Testis (tissue), 3 donors: ENCODE results near the gene TTLL1. TPM values are rescaled to one million over a fixed set of nuclear protein-coding genes. Genes with fewer than 3 reads are reported as not detected.
A peak's percentile ranks its signal among the peaks of the same experiment; 100 is the strongest.

Experiments
- DNase-seq: peaks from one replicate; pipeline ENCODE4 v3.0.0-alpha.2; 2019
- H3K27ac ChIP-seq, 2 donors: fragments of 200-600 bp; sonication (generic); one replicate each; pipeline ENCODE4 v1.5.1; 2019
- H3K27me3 ChIP-seq: fragments of 200-600 bp; sonication (generic); one replicate; pipeline ENCODE4 v1.5.1; 2019
- H3K36me3 ChIP-seq: fragments of 200-600 bp; sonication (generic); one replicate; pipeline ENCODE4 v1.5.1; 2017; ENCODE audit warnings: low read depth; ENCODE audit errors: missing control alignments
- H3K4me1 ChIP-seq: fragments of 200-600 bp; sonication (generic); one replicate; pipeline ENCODE4 v1.5.1; 2019
- H3K4me3 ChIP-seq, 2 donors: fragments of 200-600 bp; sonication (generic); one replicate each; pipeline ENCODE4 v1.5.1; 2017 to 2019
- H3K9me3 ChIP-seq: fragments of 200-600 bp; sonication (generic); one replicate; pipeline ENCODE4 v1.5.1; 2017
- CTCF ChIP-seq, 3 experiments: fragments of 450-650 bp in 2 of 3; fragments of 200-600 bp in 1 of 3; sonication (generic) in 1 of 3; IDR thresholded peaks; one replicate each; pipeline ENCODE4 v1.5.1; 2016 to 2019; ENCODE audit warnings: antibody characterized with exemption in 3 of 3, mild to moderate bottlenecking in 2 of 3, moderate library complexity in 1 of 3
- POLR2A ChIP-seq: fragments of 450-650 bp; IDR thresholded peaks from one replicate; pipeline ENCODE4 v1.6.1; 2017; ENCODE audit warnings: antibody characterized with exemption, mild to moderate bottlenecking, moderate library complexity
- WGBS, 2 donors: methylation state at CpG; one replicate each; pipeline ENCODE4 v1.1.5; 2018; 5-methylcytosine and 5-hydroxymethylcytosine counted together
- intact Hi-C: fragments of 100-400 bp; cut with DNase I; formaldehyde crosslinking; loops from one replicate; pipeline ENCODE4 v1.15.1; 2023; ENCODE audit warnings: low total_unique reads
- polyA plus RNA-seq: library from polyadenylated mRNA; stranded (reverse); fragments of 350-450 nt; fragmentation: Illumina TruSeq; extraction: RNeasy Lipid Tissue Mini Kit (QIAGEN cat#74804); gene quantifications from one replicate; pipeline ENCODE4 v1.2.3, GENCODE V29; 2014; ENCODE audit warnings: low read depth, low replicate concordance; ENCODE audit not compliant: insufficient read depth
- total RNA-seq, 2 donors: library from RNA; depleted of rRNA; stranded (reverse); fragments of >200 nt; gene quantifications; one replicate each; pipeline ENCODE4 v1.2.3, GENCODE V29; 2016

The TTLL1 gene
- total and polyA plus RNA-seq, 3 donors from 2014 or later: 22.5 to 30.0 (median 28.9) TPM

GRCh38 chr22:43099095-43099494 lies 9.9 kb upstream of the TTLL1 start:
- Histone ChIP-seq H3K27ac (no peak overlapping the region), H3K36me3 (no peaks in the 10 kb centered on the region), H3K9me3 (no peaks in the 10 kb centered on the region), H3K4me1 (peaks cover 10% of the 10 kb centered on the region), H3K4me3 (no peak overlapping the region), H3K27me3 (no peaks in the 10 kb centered on the region)
- intact Hi-C loops: no loop called here
- TF ChIP-seq POLR2A (no peak), CTCF (IDR thresholded peaks at IDR 0.05) (no peak)
- WGBS, 2 donors: 56 to 77% methylated on average over 4 of the region's 4 CpGs
- DNase-seq: peak; percentile 20

GRCh38 chr22:43098356-43098755 lies 9.2 kb upstream of the TTLL1 start:
- Histone ChIP-seq H3K9me3 (no peaks in the 10 kb centered on the region), H3K36me3 (no peaks in the 10 kb centered on the region), H3K27ac (no peak overlapping the region), H3K4me3 (no peak overlapping the region), H3K27me3 (no peaks in the 10 kb centered on the region), H3K4me1 (peaks cover 9% of the 10 kb centered on the region)
- DNase-seq: no peak
- intact Hi-C loops: no loop called here
- no peak for TF ChIP-seq CTCF (IDR thresholded peaks at IDR 0.05)
- TF ChIP-seq POLR2A: no peak
- WGBS, 2 donors: 65 to 66% methylated on average over 4 of the region's 4 CpGs

- TF ChIP-seq POLR2A: no peak
- TF ChIP-seq CTCF (IDR thresholded peaks at IDR 0.05): no peak
- intact Hi-C loops: no loop called here
- 80 to 93% methylated on average over 8 of the region's 8 CpGs for WGBS, 2 donors
Measured at GRCh38 chr22:43096420-43096819, 7.2 kb upstream of the TTLL1 start.

GRCh38 chr22:43094551-43094950 lies 5.4 kb upstream of the TTLL1 start:
- H3K4me1 ChIP-seq: peaks cover 5% of the 10 kb centered on the region
- no peaks in the 10 kb centered on the region for H3K9me3 ChIP-seq

More at GRCh38 chr22:43096420-43096819, 7.2 kb upstream of the TTLL1 start:
- H3K9me3 ChIP-seq: no peaks in the 10 kb centered on the region
- H3K4me3 ChIP-seq: no peak overlapping the region
- DNase-seq: no peak
- H3K36me3 ChIP-seq: no peaks in the 10 kb centered on the region
- no peaks in the 10 kb centered on the region for H3K27me3 ChIP-seq
- H3K27ac ChIP-seq: no peak overlapping the region
- H3K4me1 ChIP-seq: peaks cover 5% of the 10 kb centered on the region

More at GRCh38 chr22:43094551-43094950, 5.4 kb upstream of the TTLL1 start:
- WGBS, 2 donors: 82 to 83% methylated on average over 4 of the region's 4 CpGs
- DNase-seq: no peak
- intact Hi-C loops: no loop called here
- H3K27ac ChIP-seq: no peak overlapping the region
- no peaks in the 10 kb centered on the region for H3K36me3 ChIP-seq
- H3K27me3 ChIP-seq: no peaks in the 10 kb centered on the region
- TF ChIP-seq CTCF (IDR thresholded peaks at IDR 0.05) (no peak), POLR2A (no peak)
- no peak overlapping the region for H3K4me3 ChIP-seq
